ENCODE data around the gene ADAMTS3. TPM values are rescaled to one million over a fixed set of nuclear protein-coding genes. Genes with fewer than 3 reads are reported as not detected.

ADAMTS3 gene
- total and polyA plus RNA-seq, 9 of the 15 experiments (the other 6 are each of a cell fraction or from before 2014, with no cell fraction given): 4.0 to 18.0 (median 12.1) TPM

- Histone ChIP-seq H3K9ac (ENCODE audit: insufficient read depth in 1 of 2, low read depth in 2 of 2, low read length in 2 of 2) (no peak overlapping the region), H4K20me1 (replicated peaks; ENCODE audit: control insufficient read depth, insufficient read depth, low read length) (no peaks in the 10 kb centered on the region), H3K4me2 (ENCODE audit: insufficient read depth, low read length) (no peak overlapping the region), H2AFZ (ENCODE audit: low read depth, low read length) (no peak overlapping the region), H3K4me1 (replicated peaks in 1 of 2; ENCODE audit: control insufficient read depth in 2 of 2, insufficient read depth in 2 of 2, low read length in 2 of 2) (no peaks in the 10 kb centered on the region), H3K36me3 (ENCODE audit: control insufficient read depth, insufficient read depth, low read length) (peaks cover 14% of the 10 kb centered on the region; the same call in 2 of the 3 replicates), H3K79me2 (ENCODE audit: control insufficient read depth, insufficient read depth, low read length) (no peaks in the 10 kb centered on the region), H3K9me1 (ENCODE audit: control insufficient read depth, insufficient read depth, low read length) (no peaks in the 10 kb centered on the region), H3K9me3 (replicated peaks; ENCODE audit: control insufficient read depth, insufficient read depth, low read depth, low read length) (no peaks in the 10 kb centered on the region), H3K27me3 (ENCODE audit: control insufficient read depth in 2 of 2, insufficient read depth in 2 of 2, low read length in 2 of 2) (no peaks in the 10 kb centered on the region), H3K4me3 (no peak overlapping the region), H3K27ac (ENCODE audit: extremely low read depth, low read depth, low read length) (no peak overlapping the region)
- TF ChIP-seq ATF3 (IDR thresholded peaks at IDR 0.05) (peak; percentile 72), ATF3 (CRISPR knock-in tag; conservative IDR thresholded peaks at IDR 0.05) (no peak), ZNF511 (CRISPR knock-in tag; IDR thresholded peaks at IDR 0.05) (no peak), ATF7 (IDR thresholded peaks at IDR 0.05) (peak; percentile 30; the same call in 1 of the 2 replicates)
- ChIA-PET POLR2A (no interaction called here), CTCF (ENCODE audit: low intra/inter-chr PET ratio) (no interaction called here)
- BruUV-seq (replicated peaks): no TSS peak
- ATAC-seq (peak; percentile 52; the same call in 1 of the 3 replicates), FAIRE-seq (no peak), DNase-seq (ENCODE audit: extremely low read depth in 1 of 4, low spot score in 3 of 4) (no peak)
- in situ Hi-C loops (cut with MboI) (loop anchor here (25.0 kb wide), 2 partner anchors 521 to 1371 kb away; partner anchors contain the start of gene MOB1B), intact Hi-C loops (cut with micrococcal nuclease) (loop anchor here (10.0 kb wide), 1 partner anchor 339 kb away; no protein-coding TSS in a partner anchor)
- 88% methylated on average over 2 of the region's 3 CpGs for WGBS (ENCODE audit: insufficient coverage, low coverage, missing lambda C conversion rate)
Measured at GRCh38 chr4:72283357-72283756, 285.7 kb downstream of the ADAMTS3 start.

Data from K562 (cell line).